Mucosa of rectum (tissue), 2 donors: Measurements from ENCODE around the gene RALGPS2.
A peak's percentile ranks its signal among the peaks of the same experiment; 100 is the strongest.
"Not testable (repeated sequence)": the region's sequence is repeated elsewhere in the genome, so short reads cannot be mapped to it uniquely, and the experiment has no call there.

ENCODE experiments used
- H3K27ac ChIP-seq, 2 donors: one replicate each; pipeline ENCODE4 v1.7.0; 2013; ENCODE audit warnings: inconsistent platforms in 2 of 2, low read depth in 2 of 2, low read length in 2 of 2
- H3K27me3 ChIP-seq, 2 donors: one replicate each; pipeline ENCODE4 v1.7.0; 2013; ENCODE audit warnings: low read length in 2 of 2; ENCODE audit not compliant: control insufficient read depth in 2 of 2, insufficient read depth in 2 of 2
- H3K36me3 ChIP-seq, 2 donors: one replicate each; pipeline ENCODE4 v1.7.0; 2013; ENCODE audit warnings: low read length in 2 of 2; ENCODE audit not compliant: control insufficient read depth in 2 of 2, insufficient read depth in 2 of 2
- H3K4me1 ChIP-seq, 2 donors: one replicate each; pipeline ENCODE4 v1.7.0; 2013; ENCODE audit warnings: low read length in 2 of 2, mild to moderate bottlenecking in 1 of 2; ENCODE audit not compliant: control insufficient read depth in 2 of 2, insufficient read depth in 2 of 2
- H3K4me3 ChIP-seq, 2 donors: one replicate each; pipeline ENCODE4 v1.7.0; 2013; ENCODE audit warnings: low read length in 2 of 2
- H3K9ac ChIP-seq, 2 donors: one replicate each; pipeline ENCODE4 v1.7.0; 2013; ENCODE audit warnings: low read length in 2 of 2, low read depth in 1 of 2, mild to moderate bottlenecking in 1 of 2
- H3K9me3 ChIP-seq, 2 donors: one replicate each; pipeline ENCODE4 v1.7.0; 2013; ENCODE audit warnings: low read length in 2 of 2; ENCODE audit not compliant: control insufficient read depth in 2 of 2
- donor health status: healthy.
- donor health status: Normal muscosa, but diverticular disease.

The RALGPS2 gene

DNA sequence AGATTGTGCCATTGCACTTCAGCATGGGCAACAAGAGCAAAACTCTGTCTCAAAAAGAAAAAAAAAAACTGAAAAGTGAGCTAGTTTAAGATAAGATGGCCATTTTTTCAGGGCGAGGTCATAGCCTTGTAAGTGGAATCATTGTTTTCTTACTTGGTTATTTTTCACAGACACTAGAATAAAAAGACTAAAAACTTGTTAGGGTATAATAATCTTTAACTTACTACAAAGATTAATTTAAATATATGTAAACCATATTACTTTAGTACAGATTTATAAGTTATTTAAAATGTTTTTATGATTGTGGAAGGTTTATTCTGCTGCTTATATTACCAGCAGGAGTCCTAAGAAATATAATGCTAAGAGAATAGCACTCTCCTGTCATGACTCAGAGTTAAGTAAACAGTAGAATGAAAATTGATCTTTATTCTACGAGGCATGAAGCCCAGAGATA is 122.4 kb downstream of the RALGPS2 start:
- Histone ChIP-seq H3K4me3 (no peak overlapping the region), H3K36me3 (peaks cover 0 to 5% of the 10 kb centered on the region in 2 donors), H3K9ac (no peak overlapping the region), H3K9me3 (no peaks in the 10 kb centered on the region), H3K27me3 (no peaks in the 10 kb centered on the region), H3K27ac (no peak overlapping the region), H3K4me1 (no peaks in the 10 kb centered on the region)

DNA sequence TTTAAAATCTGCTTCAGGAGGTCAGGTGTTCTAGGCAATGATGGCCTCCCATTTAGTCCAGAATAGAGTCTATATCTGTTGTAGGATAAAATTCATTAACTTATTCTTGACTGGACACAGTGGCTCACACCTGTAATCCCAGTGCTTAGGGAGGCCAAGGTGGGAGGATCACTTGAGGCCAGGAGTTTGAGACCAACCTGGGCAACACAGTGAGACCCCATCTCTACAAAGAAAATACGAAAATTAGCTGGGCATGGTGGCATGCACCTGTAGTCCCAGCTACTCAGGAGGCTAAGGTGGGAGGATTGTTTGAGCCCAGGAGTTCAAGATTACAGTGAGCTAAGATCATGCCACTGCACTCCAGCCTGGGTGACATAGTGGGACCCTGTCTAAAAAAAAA is 122.9 kb downstream of the RALGPS2 start:
- H3K36me3 ChIP-seq, H3K9ac ChIP-seq, H3K27me3 ChIP-seq, H3K27ac ChIP-seq, H3K9me3 ChIP-seq, H3K4me1 ChIP-seq, H3K4me3 ChIP-seq: not testable (repeated sequence)

DNA sequence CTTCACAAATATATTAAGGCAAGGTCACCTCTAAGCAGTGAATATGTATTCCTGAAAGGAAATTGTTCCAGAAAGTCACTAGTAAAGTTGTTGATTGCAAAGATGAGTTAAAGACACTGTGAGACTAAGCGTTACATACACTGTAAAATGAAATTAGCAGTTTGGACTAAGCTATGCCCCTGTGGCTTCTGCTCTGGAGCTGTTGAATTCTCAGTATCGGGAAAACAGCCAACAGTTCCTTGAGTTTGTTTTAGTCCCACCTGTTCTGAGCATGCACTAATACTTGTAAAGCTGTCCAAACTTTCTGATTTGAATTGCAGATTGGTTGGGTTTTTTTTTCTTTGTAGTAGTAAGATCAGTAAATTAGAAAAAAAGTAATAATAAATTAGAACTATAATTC is 124.9 kb downstream of the RALGPS2 start:
- Histone ChIP-seq H3K4me1 (no peaks in the 10 kb centered on the region), H3K4me3 (no peak overlapping the region), H3K27ac (no peak overlapping the region), H3K9me3 (no peaks in the 10 kb centered on the region), H3K9ac (no peak overlapping the region), H3K27me3 (no peaks in the 10 kb centered on the region), H3K36me3 (peaks cover 0 to 5% of the 10 kb centered on the region in 2 donors)

DNA sequence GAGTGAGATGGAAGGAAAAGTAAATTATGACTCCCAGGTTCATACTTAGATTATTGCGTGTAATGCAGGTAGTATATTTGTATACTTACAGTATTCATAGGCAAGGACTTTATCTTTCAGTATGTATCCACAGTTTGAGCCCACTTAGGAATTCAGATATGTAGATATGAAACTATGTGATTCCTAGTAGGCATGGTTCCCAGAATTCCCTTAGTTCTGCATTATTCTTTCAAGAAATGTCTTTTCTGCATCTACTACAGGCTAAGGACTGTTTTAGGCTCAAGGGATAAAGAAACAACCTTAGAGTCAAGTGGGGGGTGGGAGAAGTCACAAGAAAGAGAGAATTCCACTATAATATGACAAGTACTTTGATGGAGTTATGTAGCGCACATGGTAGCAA is 132.1 kb downstream of the RALGPS2 start:
- H3K9ac ChIP-seq, result no peak overlapping the region
- H3K36me3 ChIP-seq, result peaks cover 0 to 2% of the 10 kb centered on the region in 2 donors
- no peaks in the 10 kb centered on the region for H3K4me1 ChIP-seq
- no peak overlapping the region for H3K4me3 ChIP-seq
- no peak overlapping the region for H3K27ac ChIP-seq
- H3K27me3 ChIP-seq, result no peaks in the 10 kb centered on the region
- H3K9me3 ChIP-seq, result no peaks in the 10 kb centered on the region

DNA sequence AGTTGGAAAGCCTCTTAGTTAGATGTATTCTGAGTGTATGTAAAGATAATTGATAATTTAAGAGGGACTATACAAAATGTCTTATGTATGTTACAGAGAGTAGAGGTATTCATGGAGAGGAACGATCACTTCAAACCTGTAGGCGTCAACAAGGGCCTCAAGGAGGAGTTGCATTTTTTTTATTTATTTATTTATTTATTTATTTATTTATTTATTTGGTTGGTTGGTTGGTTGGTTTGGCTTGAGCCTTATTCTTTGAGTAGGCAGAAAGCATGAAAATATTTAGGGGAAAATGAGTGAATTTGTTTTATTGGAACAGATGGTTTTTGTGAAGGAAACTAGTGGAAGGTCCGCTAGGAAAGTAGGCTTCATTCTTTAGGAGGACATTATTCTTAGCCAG is 137.4 kb downstream of the RALGPS2 start:
- no peak overlapping the region for H3K27ac ChIP-seq
- H3K4me3 ChIP-seq, result no peak overlapping the region
- H3K9me3 ChIP-seq, result no peaks in the 10 kb centered on the region
- H3K4me1 ChIP-seq, result peaks cover 3% of the 10 kb centered on the region in 2 donors
- peaks cover 0 to 2% of the 10 kb centered on the region in 2 donors for H3K36me3 ChIP-seq
- no peaks in the 10 kb centered on the region for H3K27me3 ChIP-seq
- no peak overlapping the region for H3K9ac ChIP-seq

DNA sequence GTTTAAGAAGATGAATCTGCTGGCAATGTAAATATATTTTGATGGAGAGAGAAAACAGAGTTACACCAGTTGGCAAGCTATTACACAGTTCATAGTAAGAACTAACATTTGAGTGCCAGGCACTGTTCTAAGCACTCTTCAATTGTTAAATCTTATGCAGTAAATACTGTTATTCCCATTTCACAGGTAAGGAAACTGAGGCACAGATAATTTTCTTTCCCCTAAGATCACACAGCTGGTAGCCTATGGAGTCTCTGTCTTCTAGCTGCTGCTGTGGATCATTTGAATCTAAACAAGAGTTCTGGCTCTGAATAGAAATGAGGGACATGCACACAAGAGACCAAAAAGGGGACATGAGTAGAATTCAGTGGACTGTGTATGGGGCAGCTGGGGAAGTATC is 137.8 kb downstream of the RALGPS2 start:
- Histone ChIP-seq H3K4me3 (no peak overlapping the region), H3K27ac (no peak overlapping the region), H3K4me1 (peaks cover 4 to 5% of the 10 kb centered on the region in 2 donors), H3K36me3 (peaks cover 0 to 2% of the 10 kb centered on the region in 2 donors), H3K9me3 (no peaks in the 10 kb centered on the region), H3K27me3 (no peaks in the 10 kb centered on the region), H3K9ac (no peak overlapping the region)

DNA sequence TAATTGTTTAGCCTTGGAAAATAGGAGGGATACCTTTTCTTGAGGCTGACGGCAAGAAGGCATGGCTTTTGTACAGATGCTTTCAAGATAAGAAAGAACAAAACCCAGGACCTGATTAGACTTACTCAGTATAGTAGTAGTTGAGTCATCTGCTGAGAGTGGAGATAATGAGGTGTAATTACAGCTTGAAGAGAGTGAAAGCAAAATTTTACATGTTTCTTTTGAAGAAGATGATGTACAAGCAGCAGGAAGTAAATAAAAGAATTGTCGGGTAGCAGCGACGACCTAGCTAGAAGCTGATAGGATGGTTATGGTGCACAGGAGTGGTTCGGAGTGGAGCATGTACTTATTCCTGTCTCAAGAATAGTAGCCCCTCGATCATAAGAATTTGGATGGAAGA is 139.3 kb downstream of the RALGPS2 start:
- Histone ChIP-seq H3K4me3 (no peak overlapping the region), H3K36me3 (peaks cover 0 to 2% of the 10 kb centered on the region in 2 donors), H3K4me1 (peaks cover 4 to 8% of the 10 kb centered on the region in 2 donors), H3K27me3 (no peaks in the 10 kb centered on the region), H3K9ac (no peak overlapping the region), H3K27ac (no peak overlapping the region), H3K9me3 (no peaks in the 10 kb centered on the region)

DNA sequence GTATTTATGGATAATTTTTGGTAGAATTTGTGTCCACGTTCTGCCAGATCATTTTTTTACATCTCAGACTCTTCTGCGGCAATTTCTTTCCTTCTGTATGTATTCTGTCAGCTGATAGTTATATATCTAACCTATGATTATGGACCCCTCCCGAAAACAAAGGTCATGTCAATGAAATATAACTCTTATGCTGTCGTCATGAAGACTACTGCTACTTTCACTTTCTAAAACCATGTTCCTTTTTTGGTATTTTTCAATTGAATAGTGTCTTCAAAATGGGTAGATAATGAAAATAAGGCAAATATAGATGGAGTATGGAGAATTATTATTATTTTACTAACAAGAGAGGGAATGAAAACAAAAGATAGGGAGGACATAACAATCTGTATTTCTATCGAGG is 142.6 kb downstream of the RALGPS2 start:
- Histone ChIP-seq H3K4me3 (peak overlapping the region; percentile 57 to 65), H3K9ac (peak overlapping the region; percentile 60 to 63)

DNA sequence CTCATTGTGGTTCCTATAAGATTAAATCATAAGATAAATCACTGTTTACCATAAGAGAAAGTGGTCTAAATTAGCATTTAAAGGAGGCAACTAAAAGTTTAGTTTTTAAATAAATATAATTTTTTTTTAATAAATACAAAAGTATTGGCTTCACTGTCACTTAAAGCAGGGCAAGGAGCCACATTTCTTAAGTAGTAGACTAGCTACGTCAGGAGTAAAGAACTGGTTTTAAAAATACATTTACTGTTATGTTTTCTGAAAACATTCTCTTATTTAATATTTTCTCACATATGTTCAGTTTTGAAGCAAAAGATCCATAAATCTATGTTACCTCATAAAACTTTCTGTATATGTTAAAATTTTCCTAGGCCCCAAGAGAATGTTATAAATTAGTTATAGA is 143.7 kb downstream of the RALGPS2 start:
- Histone ChIP-seq H3K4me3 (peak overlapping the region; percentile 22 to 65), H3K27ac (no peak overlapping the region), H3K9me3 (no peaks in the 10 kb centered on the region), H3K4me1 (peaks cover 6 to 26% of the 10 kb centered on the region in 2 donors), H3K27me3 (no peaks in the 10 kb centered on the region), H3K9ac (no peak overlapping the region), H3K36me3 (no peaks in the 10 kb centered on the region)

More for the DNA sequence above, 142.6 kb downstream of the RALGPS2 start:
- H3K4me1 ChIP-seq, result peaks cover 6 to 26% of the 10 kb centered on the region in 2 donors
- H3K27ac ChIP-seq, result peak overlapping the region; percentile 67 to 75
- H3K27me3 ChIP-seq, result no peaks in the 10 kb centered on the region
- H3K36me3 ChIP-seq, result peaks cover 0 to 2% of the 10 kb centered on the region in 2 donors
- no peaks in the 10 kb centered on the region for H3K9me3 ChIP-seq

DNA sequence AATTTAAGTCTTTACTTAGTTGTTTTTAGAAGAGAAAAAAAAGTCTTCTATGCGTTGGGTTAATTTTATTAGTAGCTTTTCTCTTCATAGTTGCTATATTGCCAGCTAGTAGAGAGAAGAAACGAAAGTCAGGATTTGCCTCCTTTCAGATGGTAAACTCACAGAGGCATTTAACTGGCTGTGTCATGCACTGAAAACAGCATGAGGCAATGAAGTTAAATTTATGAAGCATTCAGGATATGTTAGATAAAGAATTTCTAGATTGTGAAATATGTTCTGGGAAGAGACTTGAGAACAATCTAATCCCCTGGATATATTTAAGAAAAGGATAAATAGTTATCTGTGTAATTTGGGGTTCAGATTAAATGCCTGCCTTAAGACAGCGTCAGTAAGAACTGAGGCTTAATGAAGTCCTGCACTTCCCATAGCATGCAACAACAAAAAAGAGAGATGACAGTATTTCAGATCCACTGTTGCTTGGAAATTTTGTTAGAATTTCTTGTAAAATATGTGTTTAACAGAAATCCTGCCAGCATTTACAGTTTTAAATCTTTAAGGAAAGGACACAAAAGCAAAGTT is 144.2 kb downstream of the RALGPS2 start:
- peak overlapping the region; percentile 44 to 46 for H3K27ac ChIP-seq
- H3K9me3 ChIP-seq, result no peaks in the 10 kb centered on the region
- H3K27me3 ChIP-seq, result no peaks in the 10 kb centered on the region
- H3K4me3 ChIP-seq, result peak overlapping the region; percentile 22 to 65
- H3K9ac ChIP-seq, result no peak overlapping the region
- peaks cover 6 to 26% of the 10 kb centered on the region in 2 donors for H3K4me1 ChIP-seq
- no peaks in the 10 kb centered on the region for H3K36me3 ChIP-seq
